GM21576 (cell line): ENCODE results near the gene MMP20.

ENCODE experiments used
- ATAC-seq: cut with Tn5 transposase; IDR thresholded peaks from one replicate; pipeline ENCODE4 v1.9.1; 2021; ENCODE audit warnings: mild to moderate bottlenecking, moderate library complexity; ENCODE audit not compliant: unreplicated experiment

The MMP20 gene

DNA sequence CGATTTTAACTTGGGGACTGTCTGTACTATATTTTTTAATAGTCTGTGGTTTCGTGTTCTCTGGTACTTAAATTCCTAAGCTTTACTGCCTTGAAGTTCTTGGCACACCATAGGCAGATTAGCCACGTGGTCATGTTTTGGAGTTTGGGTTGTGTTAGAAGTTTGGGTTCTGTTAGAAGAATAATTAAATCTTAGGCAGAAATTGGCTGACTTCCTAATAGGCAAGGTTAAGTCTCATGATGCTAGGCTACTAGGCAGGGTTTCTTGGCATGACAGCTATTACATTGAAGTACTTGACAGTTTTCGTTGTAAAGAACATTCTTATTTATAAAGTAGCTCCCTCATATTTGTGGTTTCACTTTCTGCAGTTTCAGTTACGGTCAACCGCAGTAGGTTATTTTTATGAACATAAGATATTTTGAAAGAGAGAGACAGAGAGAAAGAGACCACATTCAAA, 64.5 kb downstream of the MMP20 start:
- ATAC-seq, result peak; percentile 73

DNA sequence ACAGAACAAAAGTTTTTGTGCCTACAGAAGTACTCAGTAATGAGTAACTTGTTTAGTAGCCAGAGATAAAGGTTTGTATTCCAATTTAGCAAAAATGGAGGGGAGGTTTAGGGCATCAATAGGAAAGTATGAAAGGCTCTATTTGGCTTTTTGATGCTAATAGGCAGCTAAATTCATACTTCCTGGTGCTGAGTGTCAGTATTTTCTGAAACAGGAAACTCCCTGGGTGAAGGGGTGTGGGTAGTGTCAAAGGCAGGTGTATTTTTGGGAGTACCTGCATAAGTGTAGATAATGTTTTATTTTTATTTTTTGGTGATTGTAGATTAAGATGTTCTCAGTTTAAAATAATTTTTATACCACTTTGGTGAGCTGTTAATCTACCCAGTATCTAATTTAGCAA, 65.3 kb downstream of the MMP20 start:
- ATAC-seq, result peak; percentile 46

DNA sequence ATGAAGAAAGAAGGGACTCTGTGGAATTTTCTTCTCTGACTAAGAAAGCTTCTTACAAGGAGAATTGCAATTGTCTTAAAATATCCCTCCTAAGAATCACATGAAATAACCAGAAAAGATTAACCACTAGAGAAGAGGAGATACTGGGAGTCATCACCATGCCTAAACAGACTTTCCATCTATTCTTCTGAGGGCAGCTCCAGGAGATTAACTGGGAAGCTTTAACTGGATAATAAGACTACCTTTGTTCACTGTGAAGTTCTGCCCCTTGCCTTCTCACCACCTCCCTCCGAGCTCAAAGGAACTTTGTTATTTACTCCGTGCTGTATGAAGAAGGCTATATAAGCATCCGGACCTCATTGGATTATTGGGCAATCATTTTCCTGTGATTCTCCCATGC, 70.0 kb downstream of the MMP20 start:
- no peak for ATAC-seq

DNA sequence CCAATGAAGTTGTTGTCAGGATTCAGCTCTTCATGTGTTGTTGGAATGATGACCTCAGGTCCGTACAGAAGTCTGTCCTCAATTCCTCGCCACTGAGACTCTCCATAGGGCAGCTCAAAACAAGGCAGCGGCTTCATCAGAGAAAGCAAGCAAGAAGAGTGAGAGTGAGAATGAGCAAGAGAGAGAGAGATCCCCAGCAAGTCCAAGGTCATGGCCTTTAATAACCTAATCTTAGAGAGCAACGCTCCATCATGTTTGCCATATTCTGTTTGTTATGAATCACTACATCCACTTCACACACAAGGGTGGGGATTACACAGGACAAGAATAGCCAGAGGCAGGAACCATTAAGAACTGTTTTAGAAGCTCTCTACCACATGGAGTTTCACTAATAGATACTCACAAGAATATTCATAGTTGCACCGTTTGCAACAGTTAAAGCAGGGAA, 71.3 kb downstream of the MMP20 start:
- ATAC-seq, result peak; percentile 79

DNA sequence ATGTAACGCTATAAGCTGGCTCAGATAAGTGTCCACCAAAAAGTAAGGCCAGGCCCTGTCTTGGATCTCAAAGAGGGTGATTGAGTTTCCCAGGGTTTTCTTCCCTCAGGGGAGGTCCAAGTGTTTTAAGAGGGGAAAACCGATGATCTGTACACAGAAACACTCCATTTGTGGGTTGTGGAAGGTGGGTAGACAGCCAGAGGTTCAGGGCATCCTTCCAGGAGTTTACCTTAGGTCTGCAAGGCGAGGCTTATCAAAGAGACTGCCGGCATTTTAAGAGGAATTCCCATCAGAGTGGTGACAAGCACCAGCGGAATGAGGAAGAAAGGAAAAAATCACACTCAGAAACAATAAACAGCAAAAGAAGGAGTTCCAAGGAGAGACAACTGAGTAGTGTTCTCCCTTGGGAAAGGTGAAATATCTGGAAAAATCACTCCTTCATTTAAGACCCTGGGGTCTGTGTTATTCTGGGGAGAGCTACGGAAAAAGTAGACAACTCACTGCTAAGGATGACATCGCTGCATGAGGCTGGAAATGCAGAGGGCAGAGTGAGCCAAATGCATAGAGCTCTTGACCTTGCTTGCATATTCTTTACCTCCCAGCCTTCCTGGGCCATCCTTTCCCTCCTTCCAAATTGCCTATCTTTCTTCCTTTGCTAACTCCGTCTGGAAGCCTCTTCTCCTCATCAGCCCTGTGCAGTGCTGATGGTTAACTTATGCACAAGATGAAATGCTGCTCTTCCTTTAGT, 72.5 kb downstream of the MMP20 start:
- no peak for ATAC-seq

DNA sequence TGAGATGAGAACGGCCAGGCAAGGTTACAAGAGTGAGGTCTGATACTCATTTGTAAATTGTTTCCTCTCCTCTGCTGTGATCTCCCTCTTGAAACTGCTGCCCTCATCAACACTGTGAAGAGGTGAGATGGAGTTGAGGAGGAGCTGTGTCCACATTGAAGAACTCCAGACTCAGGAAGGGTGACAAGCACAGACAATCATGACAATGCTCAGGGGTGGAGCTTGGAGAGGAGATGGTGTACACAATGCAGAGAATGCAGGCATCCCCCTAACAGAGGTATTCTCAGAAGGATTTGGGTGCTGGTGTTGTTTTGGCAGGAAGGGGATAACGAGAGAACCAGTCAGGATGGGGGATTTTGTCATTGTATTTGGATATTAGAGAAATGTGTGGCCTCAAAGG, 73.1 kb downstream of the MMP20 start:
- no peak for ATAC-seq

DNA sequence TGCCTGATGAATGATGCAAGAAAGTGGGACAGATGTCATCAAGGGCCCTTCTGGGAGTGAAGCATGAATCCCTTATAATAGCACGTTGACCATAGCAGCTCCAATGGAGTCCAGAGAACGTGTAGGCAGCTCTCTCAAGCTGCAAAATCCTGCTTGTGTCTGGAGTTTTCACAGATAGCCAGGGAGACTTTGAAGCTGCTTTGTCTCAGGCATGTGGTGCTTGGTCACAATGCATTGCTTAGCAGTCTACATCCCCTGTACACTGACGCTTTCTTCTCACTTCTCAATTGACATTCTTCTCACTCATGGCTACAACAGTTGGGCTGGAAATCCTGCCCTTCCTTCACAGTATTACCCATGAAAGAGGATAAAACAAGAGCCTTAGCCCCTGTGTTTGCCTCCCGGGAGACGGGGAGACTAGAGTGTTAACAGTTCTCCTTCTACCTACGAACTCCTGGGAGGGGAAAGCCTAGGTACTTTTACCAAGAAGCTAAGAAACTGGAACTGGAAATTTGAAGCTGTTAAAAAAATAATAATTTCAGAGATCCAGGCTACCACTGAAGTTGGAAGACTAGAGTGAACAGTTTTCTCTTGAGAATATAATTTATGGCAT, 73.9 kb downstream of the MMP20 start:
- no peak for ATAC-seq

DNA sequence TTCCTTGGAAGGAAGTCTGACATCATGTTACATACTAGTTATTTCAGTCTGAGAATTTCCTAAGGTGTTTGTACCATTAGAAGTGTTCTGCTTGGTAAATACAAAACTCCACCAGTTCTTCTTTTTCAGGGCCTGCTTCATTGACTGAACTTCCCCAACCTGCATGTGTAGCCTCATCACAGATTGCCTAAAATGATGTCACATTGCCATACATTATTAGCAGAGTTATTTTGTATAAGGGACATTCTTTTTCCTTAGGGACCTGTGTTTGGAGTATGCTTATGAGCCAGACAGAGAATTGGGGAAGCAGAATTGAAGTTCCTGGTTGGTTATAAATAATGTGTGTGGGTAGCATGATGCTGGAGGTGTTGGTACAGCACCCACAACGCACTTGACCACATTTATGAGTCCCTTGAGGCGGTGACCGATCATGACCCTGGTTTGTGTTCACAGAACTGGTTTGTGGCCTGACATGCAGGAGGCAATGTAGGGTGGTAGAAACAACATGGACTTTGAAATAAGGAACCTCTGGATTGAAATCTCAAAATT, 78.1 kb downstream of the MMP20 start:
- peak; percentile 66 for ATAC-seq

DNA sequence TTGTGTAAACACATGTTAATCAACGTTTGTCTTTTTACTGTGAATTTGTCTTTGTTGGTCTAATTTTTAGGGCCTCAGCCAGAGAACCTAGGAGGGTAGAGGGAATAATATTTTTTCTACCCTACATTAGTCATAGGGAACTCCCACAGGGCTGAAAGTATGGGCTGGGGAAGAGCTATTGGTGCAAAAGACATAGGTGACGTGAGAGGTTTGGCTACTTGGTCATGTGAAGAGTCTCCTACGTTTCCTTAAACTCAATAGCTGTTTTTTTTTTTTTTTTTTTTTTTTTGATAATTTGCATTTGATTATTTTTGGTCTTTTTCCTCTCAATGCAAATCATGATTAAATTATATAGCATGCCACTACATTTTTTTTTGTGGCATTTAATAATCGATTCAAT, 78.7 kb downstream of the MMP20 start:
- ATAC-seq, result peak; percentile 62

DNA sequence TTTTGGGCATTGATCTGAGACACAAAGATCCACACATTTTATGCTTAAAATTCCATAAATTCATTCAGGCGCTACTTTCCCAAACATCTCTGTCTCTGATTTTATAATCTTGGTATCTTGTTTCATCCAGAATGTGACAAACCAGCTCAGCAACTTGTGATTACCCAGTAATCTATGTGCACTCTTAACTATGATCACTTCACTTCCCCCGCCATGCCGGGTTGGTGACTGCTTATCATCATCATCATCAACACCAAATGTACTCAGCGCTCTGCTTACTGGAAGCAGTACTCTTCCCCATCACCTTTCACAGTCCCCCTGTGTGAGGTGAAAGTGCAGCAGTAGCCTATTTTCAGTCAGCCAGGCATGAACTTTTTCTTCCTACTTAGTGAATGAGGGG, 79.4 kb downstream of the MMP20 start:
- no peak for ATAC-seq

DNA sequence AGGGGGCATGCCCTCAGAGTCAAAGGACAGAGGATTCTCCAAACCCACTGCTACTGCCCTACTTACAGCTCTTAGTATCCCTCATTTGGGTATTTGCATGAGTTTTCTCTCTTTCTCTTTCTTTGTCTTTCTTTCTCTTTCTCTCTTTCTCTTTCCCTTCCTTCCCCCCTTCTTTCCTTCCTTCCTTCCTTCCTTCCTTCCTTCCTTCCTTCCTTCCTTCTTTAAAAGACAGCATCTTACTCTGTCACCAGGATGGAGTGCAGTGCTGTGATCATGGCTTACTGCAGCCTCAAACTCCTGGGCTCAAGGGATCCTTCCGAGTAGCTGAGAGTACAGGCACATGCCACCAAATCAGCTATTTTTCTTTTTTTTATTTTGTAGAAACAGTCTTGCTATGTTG, 80.5 kb downstream of the MMP20 start:
- no peak for ATAC-seq

DNA sequence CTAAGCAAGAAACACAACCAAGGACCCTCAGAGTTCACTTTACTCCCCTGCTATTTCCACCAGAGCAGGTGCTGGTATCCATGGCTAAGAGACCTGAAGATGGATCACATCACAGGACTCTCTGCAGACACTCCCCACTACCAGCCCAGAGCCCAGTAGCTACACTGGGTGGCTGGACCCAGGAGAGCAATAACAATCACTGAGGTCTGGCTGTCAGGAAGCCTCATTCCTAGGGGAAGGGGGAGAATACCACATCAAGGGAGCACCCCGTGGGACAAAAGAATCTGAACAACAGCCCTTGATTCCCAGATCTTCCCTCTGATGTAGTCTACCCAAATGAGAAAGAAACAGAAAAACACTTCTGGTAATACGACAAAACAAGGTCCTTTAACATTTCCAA, 85.6 kb downstream of the MMP20 start:
- no peak for ATAC-seq

DNA sequence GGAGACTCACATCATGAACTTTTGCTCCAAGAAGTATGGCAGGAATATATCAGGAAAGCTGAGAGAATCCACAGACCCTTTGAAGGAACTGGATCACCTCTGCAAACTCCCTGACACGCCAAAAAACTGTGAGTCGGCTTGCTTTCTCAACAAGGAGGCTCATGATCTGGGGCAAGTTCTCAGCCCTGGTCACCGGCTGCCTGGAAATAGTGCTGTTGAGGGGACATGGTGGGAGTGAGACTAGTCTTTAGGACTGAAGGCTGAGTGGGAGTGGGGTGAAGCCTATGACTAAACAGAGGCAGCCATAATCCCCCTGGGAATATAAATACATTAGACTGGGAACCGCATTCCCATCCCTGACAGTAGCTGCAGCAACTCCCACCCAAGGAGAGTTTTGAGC, 86.2 kb downstream of the MMP20 start:
- no peak for ATAC-seq

DNA sequence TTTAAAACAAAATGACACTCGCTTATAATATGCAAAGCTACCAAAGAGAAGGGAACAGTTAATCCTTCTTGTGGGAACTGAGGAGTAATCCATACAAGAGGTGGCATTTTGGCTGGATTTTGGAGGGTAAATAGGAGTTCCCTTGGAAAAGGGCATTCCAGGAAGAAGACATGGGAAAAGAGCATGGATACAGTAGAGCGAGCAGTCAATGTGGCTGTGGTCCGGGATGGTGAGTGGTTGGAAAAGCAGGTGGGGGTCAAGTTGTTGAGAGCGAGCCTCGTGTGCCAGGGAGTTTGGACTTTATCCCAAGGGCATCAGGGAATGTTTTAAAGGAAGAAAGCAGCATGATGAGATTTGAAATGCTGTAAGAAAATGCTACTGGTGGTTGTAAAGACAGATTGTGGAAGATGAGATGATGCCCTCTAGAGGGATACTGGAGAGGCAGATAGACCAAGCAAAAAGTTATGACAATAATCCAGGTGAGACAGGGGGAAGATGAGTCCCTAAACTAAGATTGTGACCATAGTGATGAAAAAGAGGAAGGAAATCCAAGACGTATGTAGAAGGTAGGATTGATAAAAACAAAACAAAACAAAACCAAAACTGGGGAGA, 90.8 kb downstream of the MMP20 start:
- no peak for ATAC-seq

DNA sequence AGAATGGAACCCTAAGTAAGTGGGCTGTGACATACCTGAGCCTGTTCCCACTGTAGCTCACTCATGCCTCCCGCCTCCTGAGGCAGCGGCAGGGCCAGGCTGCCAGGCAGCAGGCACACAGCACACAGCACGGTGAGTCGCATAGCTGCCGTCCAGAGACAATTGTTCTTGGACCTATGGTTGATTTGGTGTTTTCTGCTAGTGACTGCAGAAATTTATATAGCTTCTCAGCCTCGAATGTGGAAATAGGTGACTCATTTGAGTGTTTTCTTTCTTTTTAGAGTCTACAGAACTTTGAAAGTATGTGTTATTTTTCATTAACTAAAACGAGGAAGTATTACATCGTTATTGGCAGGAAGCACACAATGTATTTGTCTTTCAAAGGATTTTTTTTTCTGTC, 94.6 kb downstream of the MMP20 start, which contains the start of gene MMP7:
MMP7 (minus strand) TSS at position 190 of the 400 bp plus-strand sequence; CDS start at position 143, 47 bp downstream.
- ATAC-seq, result no peak

DNA sequence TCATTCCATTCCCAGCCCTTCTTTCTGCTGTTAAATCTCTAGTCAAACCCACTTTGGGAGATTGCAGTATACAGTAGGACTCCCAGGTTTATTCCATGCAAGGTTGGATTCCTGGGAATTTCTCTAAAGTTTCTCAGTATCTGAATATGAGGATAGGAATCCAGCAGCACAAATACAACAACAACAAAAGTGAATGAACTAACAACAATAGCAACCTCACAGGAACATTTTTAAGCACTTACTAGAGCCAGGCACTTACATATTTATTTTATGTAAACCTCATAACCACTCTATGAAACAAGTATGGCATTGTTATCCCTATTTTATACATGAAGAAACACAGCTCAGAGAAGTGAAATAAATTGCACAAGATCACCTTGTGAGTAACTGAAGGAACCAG, 96.5 kb downstream of the MMP20 start:
- ATAC-seq, result no peak

DNA sequence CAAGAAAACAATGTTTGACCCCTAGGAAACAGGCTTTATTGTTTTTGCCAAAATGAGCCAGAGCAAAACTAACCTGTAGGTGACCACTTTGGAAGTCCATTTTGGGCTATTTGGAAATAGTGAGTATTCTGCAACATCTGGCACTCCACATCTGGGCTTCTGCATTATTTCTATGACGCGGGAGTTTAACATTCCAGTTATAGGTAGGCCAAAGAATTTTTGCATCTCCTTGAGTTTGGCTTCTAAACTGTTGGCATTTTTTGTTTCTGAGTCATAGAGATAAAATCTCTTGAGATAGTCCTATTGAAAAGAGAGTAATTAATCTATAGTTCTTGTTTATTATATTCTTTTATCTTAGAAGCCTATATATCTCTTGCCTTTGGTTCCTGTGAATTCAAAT, 97.4 kb downstream of the MMP20 start:
- no peak for ATAC-seq

DNA sequence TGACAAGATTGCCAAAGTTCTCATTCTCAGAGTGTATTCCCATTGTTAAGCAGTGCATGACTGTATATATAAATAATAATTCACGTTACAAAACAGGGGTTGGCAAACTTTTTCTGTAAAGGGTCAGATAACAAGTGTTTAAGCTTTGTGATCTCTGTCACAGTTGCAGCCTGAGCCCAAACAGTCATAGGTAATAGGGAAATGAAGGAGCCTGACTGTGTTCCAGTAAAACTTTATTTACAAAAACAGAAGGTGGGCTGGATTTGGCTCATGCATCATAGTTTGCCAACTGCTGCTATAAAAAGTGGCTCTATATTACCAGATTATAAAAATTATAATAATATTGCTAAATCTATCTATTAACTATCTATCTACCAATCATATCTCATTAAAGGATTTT, 98.1 kb downstream of the MMP20 start:
- ATAC-seq, result no peak
